GM12865 (cell line): ENCODE measurements around the gene DNAH11.
"Not testable (repeated sequence)": the region's sequence is repeated elsewhere in the genome, so short reads cannot be mapped to it uniquely, and the experiment has no call there.

Experiments
- DNase-seq: peaks from one replicate; pipeline ENCODE4 v3.0.0; 2010; ENCODE audit warnings: low read depth
- H3K4me3 ChIP-seq: 2 replicates; pipeline ENCODE4 v1.5.1; 2011; ENCODE audit warnings: mild to moderate bottlenecking, low read depth, low read length, control low read depth
- TF ChIP-seq, protein P1 (sequence below): IDR thresholded peaks from 2 replicates; pipeline ENCODE4 v1.5.1; 2011; ENCODE audit warnings: low read length, control low read depth, low read depth, inconsistent platforms; ENCODE audit not compliant: insufficient read depth; ENCODE audit errors: missing control alignments

DNAH11 gene

DNA sequence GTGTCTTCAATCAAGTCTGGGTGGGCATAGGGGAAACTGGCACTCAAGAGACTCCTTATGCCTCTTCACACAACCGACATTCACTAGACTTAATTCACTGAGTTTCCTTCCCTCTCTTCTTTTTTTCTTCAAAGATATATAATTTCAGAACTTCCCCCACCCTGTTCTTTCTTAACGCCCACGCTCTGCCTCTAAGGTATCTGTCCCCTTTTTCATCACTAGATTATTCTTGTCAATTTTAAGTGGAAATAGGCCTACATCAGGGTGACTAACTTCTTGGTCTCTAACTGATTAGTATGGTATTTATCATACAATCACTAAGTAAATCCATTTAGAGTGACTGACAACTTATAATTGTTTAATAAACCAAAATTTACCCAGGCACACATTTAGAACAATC, 276.2 kb downstream of the DNAH11 start:
- TF ChIP-seq, protein P1, sequence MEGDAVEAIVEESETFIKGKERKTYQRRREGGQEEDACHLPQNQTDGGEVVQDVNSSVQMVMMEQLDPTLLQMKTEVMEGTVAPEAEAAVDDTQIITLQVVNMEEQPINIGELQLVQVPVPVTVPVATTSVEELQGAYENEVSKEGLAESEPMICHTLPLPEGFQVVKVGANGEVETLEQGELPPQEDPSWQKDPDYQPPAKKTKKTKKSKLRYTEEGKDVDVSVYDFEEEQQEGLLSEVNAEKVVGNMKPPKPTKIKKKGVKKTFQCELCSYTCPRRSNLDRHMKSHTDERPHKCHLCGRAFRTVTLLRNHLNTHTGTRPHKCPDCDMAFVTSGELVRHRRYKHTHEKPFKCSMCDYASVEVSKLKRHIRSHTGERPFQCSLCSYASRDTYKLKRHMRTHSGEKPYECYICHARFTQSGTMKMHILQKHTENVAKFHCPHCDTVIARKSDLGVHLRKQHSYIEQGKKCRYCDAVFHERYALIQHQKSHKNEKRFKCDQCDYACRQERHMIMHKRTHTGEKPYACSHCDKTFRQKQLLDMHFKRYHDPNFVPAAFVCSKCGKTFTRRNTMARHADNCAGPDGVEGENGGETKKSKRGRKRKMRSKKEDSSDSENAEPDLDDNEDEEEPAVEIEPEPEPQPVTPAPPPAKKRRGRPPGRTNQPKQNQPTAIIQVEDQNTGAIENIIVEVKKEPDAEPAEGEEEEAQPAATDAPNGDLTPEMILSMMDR = no peak
- no peak overlapping the region for H3K4me3 ChIP-seq
- DNase-seq = no peak

GRCh38 chr7:21828841-21829240, 286.0 kb downstream of the DNAH11 start:
- TF ChIP-seq, protein P1 = no peak
- peak; percentile 2 for DNase-seq
- no peak overlapping the region for H3K4me3 ChIP-seq

GRCh38 chr7:21829731-21830130, 286.9 kb downstream of the DNAH11 start:
- no peak overlapping the region for H3K4me3 ChIP-seq
- TF ChIP-seq, protein P1 = no peak
- no peak for DNase-seq

DNA sequence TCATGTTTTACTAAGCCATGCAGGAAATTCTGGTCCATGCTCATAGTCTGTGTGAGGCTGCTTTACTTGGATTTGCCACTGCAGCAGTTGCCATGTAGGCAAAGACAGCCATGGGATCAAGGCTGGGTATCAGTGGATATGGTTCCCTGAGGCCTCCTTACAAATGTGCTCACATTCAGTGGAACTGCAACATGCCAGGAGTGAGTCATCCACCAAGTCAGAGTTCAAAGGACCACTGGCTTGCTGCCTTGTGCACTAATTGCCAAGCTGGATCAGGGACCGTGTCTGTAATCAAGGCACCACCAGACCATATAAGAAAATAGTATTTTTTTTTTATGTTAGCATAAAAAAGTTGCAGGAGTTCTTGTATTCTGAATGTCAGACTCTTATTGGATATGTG, 301.9 kb downstream of the DNAH11 start:
- TF ChIP-seq, protein P1 = no peak
- H3K4me3 ChIP-seq = no peak overlapping the region
- DNase-seq = no peak

GRCh38 chr7:21850531-21851285, 307.9 kb downstream of the DNAH11 start:
- no peak overlapping the region for H3K4me3 ChIP-seq
- DNase-seq = no peak
- TF ChIP-seq, protein P1 = no peak

- H3K4me3 ChIP-seq = no peak overlapping the region
- TF ChIP-seq, protein P1 = no peak
- DNase-seq = no peak
Observed at GRCh38 chr7:21851559-21851967, 308.7 kb downstream of the DNAH11 start.

DNA sequence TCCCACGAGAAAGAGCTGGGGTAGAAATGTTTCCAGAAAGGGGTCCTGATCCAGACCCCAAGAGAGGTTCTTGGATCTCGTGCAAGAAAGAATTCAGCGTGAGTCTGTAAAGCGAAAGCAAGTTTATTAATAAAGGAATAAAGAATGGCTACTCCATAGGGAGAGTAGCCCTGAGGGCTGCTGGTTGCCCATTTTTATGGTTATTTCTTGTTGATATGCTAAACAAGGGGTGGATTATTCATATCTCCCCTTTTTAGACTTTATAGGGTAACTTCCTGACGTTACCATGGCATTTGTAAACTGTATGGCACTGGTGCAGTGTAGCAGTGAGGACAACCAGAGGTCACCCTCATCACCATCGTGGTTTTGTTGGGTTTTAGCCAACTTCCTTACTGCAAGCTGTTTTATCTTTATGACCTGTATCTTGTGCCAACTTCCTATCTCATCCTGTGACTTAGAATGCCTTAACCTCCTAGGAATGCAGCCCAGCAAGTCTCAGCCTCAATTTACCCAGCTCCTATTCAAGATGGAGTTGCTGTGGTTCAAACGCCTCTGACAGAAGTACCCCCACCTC, 322.9 kb downstream of the DNAH11 start:
- H3K4me3 ChIP-seq, DNase-seq: not testable (repeated sequence)
